Measurements from ENCODE around the gene AVPI1. TPM values are rescaled to one million over a fixed set of nuclear protein-coding genes. Genes with fewer than 3 reads are reported as not detected.

The AVPI1 gene
- total and polyA plus RNA-seq, 2 of the 13 experiments (the other 11 are each of a cell fraction or from before 2014, with no cell fraction given) = 39.8 to 61.2 TPM

GRCh38 chr10:97686962-97687784 lies at the start of gene AVPI1 (continued):
- TF ChIP-seq ZHX2 (IDR thresholded peaks at IDR 0.05; ENCODE audit: low read depth) = no peak; the same call in 1 of the 2 replicates
- 0 out of 2 replicates have a peak, but pooled peaks have one; percentile 45 for TF ChIP-seq ZHX2 (CRISPR knock-in tag; IDR thresholded peaks at IDR 0.05; ENCODE audit: borderline replicate concordance)
- no peak for TF ChIP-seq ZUFSP (CRISPR knock-in tag; IDR thresholded peaks at IDR 0.05; ENCODE audit: borderline replicate concordance)
- peak; percentile 80; the same call in 1 of the 2 replicates for TF ChIP-seq ZNF275 (CRISPR knock-in tag; IDR thresholded peaks at IDR 0.05; ENCODE audit: borderline replicate concordance)
- TF ChIP-seq U2AF2 (IDR thresholded peaks at IDR 0.05; ENCODE audit: low read depth, low read length) = no peak
- TF ChIP-seq IRF2 (CRISPR knock-in tag; IDR thresholded peaks at IDR 0.05) = peak; percentile 80
- peak; percentile 87; the same call in 1 of the 2 replicates for TF ChIP-seq WIZ (CRISPR knock-in tag; IDR thresholded peaks at IDR 0.05)
- no peak for TF ChIP-seq ZBTB4 (CRISPR knock-in tag; IDR thresholded peaks at IDR 0.05; ENCODE audit: borderline replicate concordance)
- TF ChIP-seq KDM5A (IDR thresholded peaks at IDR 0.05; ENCODE audit: borderline replicate concordance, low read length) = no peak; the same call in 1 of the 2 replicates
- no peak for TF ChIP-seq ZNF530 (CRISPR knock-in tag; IDR thresholded peaks at IDR 0.05; ENCODE audit: low read depth)
- TF ChIP-seq EEA1 (CRISPR knock-in tag; IDR thresholded peaks at IDR 0.05; ENCODE audit: borderline replicate concordance) = no peak
- TF ChIP-seq HMGA1 (CRISPR knock-in tag; conservative IDR thresholded peaks at IDR 0.05) = no peak
- no peak for TF ChIP-seq NFRKB (IDR thresholded peaks at IDR 0.05)
- peak; percentile 88 for TF ChIP-seq ZNF331 (CRISPR knock-in tag; IDR thresholded peaks at IDR 0.05)
- no peak for TF ChIP-seq ZNF180 (CRISPR knock-in tag; IDR thresholded peaks at IDR 0.05; ENCODE audit: borderline replicate concordance, low read depth)
- no peak for TF ChIP-seq SETDB1 (CRISPR knock-in tag; IDR thresholded peaks at IDR 0.05; ENCODE audit: borderline replicate concordance)

Data from HepG2 (cell line).